ENCODE data around the gene SNW1.
"Not testable (repeated sequence)": the region's sequence is repeated elsewhere in the genome, so short reads cannot be mapped to it uniquely, and the experiment has no call there.

SNW1 gene

GRCh38 chr14:77760381-77761204 is at the start of gene SNW1:
Gene SNW1 (minus strand): TSS chr14:77761156. CDS start chr14:77761127, 29 bp downstream.
- peak; percentile 91 for DNase-seq

- DNase-seq: no peak
Measured at GRCh38 chr14:77809011-77809410, 48.1 kb upstream of the SNW1 start.

- no peak for DNase-seq
Measured at GRCh38 chr14:77808250-77808649, 47.3 kb upstream of the SNW1 start.

- no peak for DNase-seq
Measured at GRCh38 chr14:77805706-77806105, 44.8 kb upstream of the SNW1 start.

- peak; percentile 69 for DNase-seq
Measured at GRCh38 chr14:77804592-77804991, 43.6 kb upstream of the SNW1 start.

GRCh38 chr14:77800814-77801213 is 39.9 kb upstream of the SNW1 start:
- no peak for DNase-seq

- DNase-seq: peak; percentile 90
Measured at GRCh38 chr14:77799863-77800730, 39.1 kb upstream of the SNW1 start, which contains the start of gene ADCK1. Gene ADCK1 (plus strand): TSS chr14:77800109. CDS start chr14:77818979, 18,870 bp downstream.

- not testable (repeated sequence) for DNase-seq
Measured at GRCh38 chr14:77799456-77799855, 38.5 kb upstream of the SNW1 start.

- DNase-seq: no peak
Measured at GRCh38 chr14:77794357-77794756, 33.4 kb upstream of the SNW1 start.

- DNase-seq: not testable (repeated sequence)
Measured at GRCh38 chr14:77793255-77793654, 32.3 kb upstream of the SNW1 start.

- DNase-seq: no peak
Measured at GRCh38 chr14:77791225-77791600, 30.3 kb upstream of the SNW1 start.

GRCh38 chr14:77790566-77791224 is 29.7 kb upstream of the SNW1 start:
- DNase-seq: no peak

- DNase-seq: no peak
Measured at GRCh38 chr14:77786148-77786547, 25.2 kb upstream of the SNW1 start.

GRCh38 chr14:77782202-77782601 is 21.2 kb upstream of the SNW1 start:
- no peak for DNase-seq

GRCh38 chr14:77773966-77774365 is 13.0 kb upstream of the SNW1 start:
- DNase-seq: not testable (repeated sequence)

GRCh38 chr14:77768442-77769069 is 7.6 kb upstream of the SNW1 start:
- not testable (repeated sequence) for DNase-seq

GRCh38 chr14:77763978-77764377 is 3.0 kb upstream of the SNW1 start:
- DNase-seq: no peak

- DNase-seq: no peak
Measured at GRCh38 chr14:77763316-77763715, 2.4 kb upstream of the SNW1 start.

- DNase-seq: no peak
Measured at GRCh38 chr14:77761205-77761931, 412 bp upstream of the SNW1 start.

- DNase-seq: no peak
Measured at GRCh38 chr14:77752799-77753516, 8.0 kb downstream of the SNW1 start.

- no peak for DNase-seq
Measured at GRCh38 chr14:77752266-77752665, 8.7 kb downstream of the SNW1 start.

All from stimulated activated CD8-positive, alpha-beta memory T cell treated with anti-CD3 and anti-CD28 coated beads, Interleukin-4, amount 100 ng/mL, for 48 hours (primary cell).